NCI-H446 treated with DMSO at 0.1 percent for 48 hours (cell line): ENCODE results near the gene KCP.

Experiments used
- DNase-seq: peaks from one replicate; lab custom pipeline; 2025; lab: John Stamatoyannopoulos, UW

KCP gene

DNA sequence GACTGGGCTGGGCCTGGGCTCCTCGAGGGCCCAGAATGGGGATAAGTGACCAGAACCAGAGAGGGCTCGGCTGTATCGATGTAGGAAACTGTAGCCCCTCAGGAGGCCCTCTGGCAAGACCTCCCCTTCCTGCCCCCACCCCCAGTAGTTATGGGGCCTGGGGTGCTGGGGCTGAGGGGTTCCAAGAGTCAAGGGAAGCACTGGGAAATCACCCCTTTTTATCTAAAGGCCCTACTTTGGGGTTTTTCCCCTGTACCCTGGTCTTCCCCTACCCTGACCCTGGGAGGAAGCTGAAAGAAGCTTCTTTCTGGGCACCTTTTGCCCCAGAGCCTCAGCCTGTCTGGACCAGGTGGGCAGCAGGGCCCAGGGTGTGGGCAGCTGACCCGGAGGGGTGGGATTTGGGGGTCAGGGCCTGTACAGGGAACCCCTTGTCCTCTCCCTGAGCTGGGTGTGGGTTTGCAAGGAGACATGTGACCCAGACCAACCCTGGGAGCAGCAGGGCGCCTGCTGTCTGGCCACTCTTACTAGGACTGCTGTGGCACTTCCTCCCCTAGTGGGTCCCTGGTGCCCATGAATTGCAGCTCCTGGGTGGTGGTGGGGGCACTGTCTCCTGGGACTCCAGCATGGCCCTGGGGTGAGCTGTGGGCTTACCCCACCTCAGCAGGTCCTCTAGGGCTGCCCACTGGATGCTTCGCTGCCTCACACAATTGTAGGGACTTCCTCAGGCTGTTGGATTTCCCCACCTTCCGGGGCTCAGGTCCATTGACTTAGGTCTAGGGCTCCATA lies 28.8 kb upstream of the KCP start:
- no peak for DNase-seq

DNA sequence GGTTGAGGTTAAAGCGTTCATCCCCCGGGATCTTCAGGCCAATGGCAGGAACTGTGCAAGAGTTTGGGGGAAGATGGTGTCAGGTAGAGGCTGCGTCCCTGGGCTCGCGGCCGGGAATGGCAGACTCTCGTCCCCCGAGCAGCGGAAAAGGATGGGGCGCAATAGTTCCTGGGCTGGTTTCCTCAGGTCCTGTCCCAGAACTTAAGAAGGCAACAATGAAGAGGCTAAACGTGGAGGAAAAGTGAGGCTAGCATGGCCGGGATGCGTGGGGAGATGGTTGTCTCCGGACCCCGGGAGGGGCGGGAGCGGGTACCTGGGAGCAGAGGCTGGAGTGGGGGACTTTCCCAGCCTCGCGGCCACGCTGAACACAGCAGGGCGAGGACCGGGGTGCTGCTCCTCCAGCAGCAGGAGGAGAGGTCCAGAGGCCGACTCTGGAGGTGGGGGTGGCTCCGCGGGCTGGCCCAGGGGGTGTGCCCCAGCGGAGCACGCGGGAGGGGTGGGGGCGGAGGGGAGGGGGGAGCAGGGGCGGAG lies 28.1 kb upstream of the KCP start:
- DNase-seq: no peak

DNA sequence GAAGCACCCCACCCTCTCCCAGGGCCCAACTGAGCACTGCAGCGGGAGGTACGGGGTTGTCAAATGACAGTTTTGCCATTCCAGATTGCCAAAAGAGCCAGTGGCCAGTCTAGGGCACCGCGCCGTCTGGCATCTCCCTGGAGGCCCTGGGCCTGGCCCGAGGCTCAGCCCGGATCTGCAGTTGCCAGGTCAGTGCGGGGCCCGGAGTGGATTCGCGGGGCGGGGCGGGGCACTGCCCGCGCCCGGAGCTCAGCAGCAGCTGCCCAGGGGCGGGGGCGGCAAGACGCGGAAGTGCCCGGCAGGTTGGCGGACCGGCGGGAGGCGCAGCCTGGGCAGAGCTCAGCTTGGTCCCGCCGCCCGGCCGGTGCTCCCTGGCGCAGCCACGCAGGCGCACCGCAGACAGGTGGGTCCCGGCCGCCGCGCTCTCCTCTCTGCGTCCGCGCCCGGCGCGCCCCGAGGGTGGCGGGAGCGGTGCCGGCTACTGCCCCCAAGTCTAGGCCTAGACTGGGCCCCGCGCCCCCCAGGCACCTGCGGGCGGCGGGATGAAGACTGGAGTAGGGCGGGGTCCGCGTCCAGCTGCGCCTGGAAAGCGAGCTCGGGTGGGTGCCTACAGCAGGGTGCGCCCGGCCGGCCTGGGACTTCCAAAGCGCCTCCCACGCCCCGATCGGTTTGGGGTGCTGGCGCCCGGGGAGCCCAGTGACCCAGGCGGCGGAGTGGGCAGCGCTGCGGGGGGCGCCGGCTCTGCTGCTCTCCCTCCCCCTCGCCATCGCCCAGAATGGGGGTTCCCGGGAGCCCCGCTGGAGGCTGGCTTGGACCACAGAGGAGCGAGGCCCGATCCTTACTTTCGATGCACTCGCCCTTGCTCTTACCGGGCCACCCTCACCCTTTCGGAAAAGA lies 27.4 kb upstream of the KCP start, which contains the start of gene IRF5:
IRF5 (plus strand) TSS at position 281 of the 897 bp plus-strand sequence. CDS start 4,155 bp downstream, outside the sequence.
- DNase-seq: no peak

DNA sequence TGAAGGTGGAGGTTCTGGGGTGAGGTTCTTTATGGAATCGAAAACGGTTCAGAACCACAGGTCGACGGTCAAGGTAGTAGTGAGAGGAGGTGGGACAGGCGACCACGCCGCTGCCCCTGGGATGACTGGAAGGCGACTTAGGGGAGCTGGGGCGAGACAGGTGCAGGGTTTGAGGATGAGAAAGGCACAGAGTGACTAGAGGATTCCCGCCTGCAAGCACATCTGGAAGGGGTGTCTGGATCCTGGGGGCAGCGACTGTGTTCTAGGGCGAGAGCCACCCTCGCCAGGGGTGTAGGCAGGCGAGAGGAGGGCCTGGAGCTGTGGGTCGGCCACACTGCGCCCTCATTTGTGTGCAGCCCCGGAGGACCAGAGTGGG lies 26.8 kb upstream of the KCP start:
- DNase-seq: no peak

DNA sequence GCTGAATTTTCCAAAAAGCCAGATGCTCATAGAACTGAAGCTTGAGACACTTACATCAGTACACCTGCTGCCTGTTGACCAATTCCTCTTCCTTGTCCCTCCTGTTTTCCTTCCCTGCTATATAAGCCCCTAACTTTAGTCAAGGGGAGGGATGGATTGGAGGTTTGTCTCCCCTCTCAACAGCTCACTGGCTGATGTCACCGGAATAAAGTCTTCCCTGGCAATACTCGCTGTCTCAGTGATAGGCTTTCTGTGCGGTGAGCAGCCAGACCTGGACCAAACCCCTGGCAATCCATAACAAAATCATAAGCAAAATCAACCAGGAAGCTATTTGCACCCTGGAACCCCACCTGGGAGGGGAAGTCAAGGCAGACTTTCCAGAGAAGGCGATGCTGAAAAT lies 26.3 kb upstream of the KCP start:
- DNase-seq: no peak

DNA sequence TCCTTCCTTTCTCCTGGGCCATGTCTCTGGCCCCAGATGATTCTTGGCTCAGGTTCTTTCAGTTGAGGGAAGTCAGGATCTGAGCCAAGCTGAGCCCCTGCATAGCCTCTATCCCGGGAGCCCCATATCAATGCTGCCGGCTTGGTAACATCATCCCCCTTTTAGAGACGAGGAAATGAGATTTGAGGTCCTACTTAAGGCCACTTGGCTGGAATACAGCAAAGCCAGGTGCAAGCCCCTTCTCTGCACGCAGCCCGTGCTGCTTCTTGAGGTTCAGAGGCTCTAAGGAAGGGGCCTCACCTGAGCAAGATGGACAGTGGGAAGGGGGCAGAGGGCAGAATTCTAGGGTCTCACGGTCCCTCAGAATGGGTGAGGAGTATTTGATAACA lies 24.8 kb upstream of the KCP start:
- DNase-seq: no peak

DNA sequence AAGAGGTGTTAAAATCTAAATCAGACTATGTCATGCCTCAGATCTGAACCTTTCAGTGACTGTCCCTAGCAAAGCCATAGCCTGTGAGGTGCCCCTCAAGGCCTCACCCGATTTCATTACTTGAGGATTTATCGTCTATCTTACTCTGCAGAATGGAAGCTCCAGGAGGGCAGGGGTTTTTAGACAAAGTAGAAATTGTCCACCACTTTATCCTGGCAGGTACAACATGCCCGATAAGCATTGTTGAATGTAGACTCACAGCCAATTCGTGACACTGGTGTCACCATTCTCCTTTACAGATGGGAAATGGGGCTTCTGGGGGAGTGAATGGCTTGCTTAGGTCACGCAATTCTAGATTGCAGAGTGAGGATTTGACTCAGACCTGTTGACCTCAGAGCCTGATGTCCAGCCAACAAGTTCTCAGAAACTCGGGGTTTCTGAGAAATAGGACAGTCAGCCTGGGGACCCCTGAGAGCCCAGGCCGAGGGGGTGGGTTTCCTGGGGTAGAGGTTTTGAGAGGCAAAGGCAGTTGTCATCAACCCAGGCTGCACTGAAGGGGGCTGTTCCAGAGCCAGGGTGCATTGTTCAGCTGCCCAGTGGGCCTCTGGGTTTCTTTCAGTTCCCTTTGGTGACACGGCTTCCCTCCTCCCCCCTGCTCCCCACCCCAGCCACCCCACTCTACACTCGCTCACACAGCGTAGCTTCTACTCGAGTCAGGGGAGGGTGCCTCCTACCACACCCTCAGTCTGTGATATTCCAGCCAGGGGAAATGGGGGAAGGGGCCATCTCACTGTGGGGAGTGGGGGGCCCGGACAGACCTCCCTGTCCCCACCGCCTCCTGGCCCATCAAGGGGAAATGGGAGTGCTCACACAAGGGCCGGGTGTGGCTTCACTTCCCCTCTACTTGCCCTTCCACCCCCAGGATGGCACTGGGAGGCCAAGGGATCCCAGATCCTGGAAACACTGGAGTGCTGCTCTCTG lies 24.1 kb upstream of the KCP start:
- DNase-seq: no peak

DNA sequence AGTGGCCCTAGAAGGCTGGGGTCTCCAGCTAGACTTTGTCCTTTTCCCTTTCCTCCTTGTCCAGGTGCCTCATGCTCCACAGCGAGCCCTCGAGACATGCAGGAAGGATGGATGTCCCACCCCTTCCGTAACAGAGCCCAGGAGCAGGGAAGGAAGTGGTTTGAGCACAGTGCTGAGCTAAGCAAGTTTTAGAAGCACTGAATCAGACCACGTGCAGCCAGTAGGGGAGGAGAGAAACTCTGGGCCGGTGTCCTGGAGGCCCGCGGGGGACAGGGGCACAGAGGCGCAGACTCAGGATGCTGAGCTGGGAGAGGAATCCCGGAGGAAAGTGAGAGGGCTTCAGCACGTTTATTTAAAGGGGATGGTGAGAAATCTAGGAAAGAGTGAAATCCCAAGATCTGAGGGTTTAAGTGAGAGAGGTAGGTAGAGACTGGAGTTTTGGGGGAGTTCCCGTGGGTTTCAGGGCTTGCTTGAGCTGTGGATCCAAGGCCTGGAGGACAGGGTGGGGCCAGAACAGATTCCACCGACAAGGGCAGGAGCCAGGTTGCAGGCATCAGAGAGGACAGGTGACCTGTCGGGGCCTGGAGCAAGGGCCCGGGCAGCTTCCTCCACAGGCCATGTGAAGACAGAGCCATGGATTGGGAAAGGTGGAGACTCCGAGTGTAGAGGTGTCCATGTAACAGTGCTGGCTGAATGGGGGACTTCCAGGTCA lies 22.8 kb upstream of the KCP start:
- DNase-seq: no peak

DNA sequence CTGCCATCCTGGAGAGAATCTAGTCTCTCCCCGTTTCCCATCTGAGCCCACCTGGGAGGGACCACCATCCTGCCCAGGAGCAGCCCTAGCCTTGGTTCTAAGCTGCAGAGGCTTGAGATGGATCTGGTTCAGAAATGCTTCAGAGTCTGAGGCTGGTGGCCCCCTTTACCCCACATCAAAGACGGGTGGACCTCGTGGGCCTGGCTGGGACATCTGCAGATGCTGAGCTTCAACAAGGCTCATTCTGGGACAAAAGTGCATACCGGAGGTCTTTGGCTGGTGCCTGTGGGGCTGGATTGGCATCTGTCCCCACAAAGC lies 22.3 kb upstream of the KCP start:
- DNase-seq: no peak

DNA sequence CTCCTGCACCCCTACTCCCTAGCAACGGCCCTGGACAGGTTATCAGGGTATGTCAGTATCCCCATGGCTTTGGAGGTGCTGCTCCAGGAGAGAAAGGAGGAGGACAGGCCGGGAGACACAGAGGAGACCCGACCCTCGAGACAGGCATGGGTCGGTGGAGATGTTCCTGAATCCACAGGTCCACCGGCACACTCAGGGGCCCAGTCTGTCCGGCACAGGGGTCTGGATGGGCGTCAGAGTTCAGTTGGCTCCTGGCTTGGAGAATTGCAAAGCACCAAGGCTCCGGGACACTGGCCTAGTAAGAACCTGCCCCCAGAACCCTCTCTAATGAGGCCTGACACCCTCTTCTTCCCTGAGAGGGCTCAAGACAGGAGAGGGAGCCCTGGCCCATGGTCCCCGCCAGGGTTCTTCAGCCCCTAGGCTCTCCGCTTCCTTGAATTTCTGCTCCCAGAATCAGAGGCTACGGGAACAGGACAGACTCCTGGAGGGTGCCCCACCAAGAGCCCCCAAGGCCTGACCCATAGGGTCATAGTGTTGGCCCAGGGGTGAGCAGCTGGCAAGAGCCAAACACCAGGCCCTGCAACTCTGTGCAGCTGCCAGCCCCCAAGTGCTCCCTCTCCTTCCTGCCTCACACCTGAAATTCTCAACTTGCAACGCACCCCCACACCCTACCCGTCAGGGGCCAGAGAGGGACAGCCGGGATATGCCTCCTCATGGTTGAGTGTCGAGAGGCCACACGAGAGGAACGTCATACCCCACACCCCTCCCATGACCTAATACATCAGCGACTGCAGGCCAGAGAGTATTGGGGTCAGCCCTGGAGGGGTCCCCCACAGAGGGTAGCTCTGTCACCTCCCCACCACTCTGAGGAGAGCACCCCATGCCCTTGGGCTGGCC lies 21.7 kb upstream of the KCP start:
- DNase-seq: no peak

DNA sequence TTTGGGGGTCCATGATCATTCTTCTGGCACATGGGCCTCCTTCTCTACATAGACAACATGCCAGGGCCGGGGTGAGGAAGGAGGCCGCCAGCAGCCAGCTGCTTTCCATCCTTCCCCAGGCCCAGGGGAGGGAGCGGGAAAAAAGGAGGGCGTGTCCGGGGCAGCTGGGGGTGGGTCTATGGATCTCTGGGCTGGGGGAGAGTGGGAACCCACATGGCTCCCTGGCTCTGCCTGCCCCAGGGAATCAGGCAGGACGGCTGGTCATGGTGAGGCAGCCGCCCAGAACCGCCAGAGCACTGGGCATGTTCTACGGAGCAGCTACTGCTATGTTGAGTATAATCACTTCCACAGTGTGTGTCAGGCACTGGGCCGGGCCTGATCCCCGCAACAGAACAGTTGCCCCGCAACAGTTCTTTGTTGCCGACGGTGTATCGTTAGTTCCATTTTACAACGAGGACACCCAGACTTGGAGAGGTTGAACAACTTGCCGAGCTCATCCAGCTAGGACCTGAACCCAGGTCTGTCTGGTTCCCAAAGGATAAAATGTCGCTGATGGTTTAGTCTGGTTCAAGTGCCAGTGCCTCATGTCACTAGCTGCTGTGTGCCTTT lies 20.8 kb upstream of the KCP start:
- DNase-seq: no peak

DNA sequence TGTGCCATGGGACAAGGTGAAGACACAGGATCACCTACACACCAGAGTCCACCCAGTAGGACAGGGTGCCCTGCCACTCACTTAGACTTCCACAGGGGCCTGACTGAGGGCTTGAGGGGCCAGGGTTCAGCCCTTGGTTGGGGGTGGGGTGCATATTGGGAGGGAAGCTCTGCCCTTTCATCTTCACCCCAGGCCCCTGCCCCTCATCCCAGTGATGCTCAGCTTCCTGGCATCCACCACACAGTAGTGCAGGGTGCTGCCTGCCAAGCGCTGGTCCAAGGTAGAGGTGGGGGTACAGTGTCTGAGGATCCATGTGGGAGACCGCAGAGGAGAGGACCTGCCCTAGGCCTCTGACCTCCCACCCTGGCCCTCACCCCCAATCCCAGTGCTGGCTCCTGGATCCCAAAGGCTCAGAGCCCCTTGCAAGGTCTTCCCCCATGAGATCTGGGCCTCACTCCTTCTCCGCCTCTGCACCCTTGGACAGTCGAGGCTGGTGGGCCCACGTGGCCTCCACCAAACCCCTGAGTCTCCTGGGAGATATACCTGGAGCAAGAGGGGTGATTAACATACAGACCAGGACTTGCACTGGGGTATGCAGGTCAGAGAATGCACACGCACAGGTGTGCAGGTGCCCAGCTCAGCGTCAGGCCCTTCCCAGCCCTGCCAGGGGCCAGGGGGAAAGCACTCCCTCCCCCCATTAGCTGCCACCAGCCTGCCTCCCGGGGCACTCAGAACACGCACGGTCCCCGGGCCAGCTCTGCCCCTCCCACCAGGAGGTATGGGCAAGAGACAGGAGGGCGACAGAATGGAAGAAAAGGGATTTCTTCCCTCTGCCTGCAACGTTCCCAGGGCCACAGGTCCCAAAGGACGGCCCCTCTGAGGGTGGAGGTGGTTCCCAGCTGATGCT lies 18.6 kb upstream of the KCP start:
- DNase-seq: no peak

DNA sequence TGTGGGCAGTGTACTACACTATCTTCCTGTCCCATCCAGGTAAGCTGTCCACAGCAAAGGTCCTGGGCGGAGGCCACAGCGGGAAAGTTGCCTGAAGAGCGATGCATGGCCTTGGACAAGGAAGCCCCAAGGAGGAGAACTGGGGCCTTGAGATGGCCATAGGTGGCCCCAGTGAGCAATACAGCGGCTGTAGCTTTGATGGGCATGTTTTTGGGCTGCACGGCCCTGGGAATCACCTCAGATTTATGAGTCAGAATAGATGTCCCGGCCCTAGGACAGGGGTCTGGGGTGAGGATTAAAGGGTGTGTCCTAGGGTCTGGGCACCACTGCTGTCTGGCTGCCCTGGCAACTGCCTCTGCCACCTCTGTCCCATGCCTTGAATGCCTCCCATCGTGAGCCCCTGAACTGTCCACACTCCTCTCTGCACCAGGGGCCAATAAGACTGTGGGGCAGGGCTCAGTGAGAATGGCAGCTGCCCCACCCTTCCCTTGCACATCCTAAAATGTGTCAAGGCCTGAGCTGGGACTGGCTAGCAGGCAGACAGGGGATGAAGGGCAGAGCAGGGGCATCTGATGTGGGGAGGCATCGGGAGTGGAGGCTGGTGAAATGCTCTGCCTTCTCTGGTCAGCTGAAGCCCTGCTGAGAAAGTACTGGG lies 17.8 kb upstream of the KCP start:
- DNase-seq: no peak

DNA sequence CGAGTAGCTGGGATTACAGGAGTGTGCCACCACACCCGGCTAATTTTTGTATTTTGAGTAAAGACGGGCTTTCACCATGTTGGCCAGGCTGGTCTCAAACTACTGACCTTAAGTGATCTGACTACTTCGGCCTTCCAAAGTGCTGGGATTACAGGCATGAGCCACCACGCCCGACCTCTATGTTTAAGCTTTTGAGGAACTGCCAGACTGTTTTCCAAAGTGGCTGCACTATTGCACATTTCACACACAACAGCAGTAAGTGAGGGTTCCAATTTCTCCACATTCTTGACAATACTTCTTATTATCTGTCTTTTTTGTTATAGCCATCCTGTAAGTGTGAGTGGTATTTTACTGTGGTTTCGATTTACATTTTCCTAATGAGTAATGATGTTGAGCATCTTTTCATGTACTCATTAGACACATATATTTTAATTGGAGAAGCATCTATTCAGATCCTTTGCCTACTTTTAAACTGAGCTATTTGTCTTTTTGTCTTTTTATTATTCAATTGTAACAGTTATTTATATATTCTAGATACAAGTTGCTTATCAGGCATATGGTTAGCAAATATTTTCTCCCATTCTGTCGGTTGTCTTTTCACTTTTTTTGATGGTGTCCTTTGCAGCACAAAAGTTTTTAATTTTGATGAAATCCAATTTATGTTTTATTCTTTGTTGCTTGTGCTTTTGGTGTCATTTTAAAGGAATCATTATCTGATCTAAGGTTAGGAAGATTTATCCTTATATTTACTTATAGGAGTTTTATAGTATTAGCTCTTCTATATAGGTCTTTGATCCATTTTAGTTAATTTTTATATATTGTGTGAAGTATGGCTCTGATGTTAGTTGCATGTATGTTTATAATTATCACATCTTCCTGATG lies 14.4 kb upstream of the KCP start:
- DNase-seq: no peak

DNA sequence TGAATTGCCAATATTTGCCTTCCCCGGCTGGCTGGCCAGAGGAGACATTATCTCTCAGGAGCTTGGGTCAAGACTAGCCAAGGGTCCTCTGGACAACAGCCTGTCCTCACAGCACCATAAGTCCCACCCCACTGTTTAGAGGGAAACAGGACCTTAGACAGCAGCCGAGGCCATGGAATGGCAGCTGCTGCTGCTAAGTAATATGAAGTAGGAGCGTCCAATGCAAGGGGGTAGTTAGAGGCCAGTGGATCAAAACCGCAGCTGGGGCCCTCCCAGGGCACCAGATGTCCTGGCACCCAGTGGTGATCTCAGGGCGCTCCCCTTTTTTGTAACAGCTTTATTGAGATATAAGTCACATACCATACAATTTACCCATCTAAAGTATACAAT lies 12.9 kb upstream of the KCP start:
- no peak for DNase-seq

DNA sequence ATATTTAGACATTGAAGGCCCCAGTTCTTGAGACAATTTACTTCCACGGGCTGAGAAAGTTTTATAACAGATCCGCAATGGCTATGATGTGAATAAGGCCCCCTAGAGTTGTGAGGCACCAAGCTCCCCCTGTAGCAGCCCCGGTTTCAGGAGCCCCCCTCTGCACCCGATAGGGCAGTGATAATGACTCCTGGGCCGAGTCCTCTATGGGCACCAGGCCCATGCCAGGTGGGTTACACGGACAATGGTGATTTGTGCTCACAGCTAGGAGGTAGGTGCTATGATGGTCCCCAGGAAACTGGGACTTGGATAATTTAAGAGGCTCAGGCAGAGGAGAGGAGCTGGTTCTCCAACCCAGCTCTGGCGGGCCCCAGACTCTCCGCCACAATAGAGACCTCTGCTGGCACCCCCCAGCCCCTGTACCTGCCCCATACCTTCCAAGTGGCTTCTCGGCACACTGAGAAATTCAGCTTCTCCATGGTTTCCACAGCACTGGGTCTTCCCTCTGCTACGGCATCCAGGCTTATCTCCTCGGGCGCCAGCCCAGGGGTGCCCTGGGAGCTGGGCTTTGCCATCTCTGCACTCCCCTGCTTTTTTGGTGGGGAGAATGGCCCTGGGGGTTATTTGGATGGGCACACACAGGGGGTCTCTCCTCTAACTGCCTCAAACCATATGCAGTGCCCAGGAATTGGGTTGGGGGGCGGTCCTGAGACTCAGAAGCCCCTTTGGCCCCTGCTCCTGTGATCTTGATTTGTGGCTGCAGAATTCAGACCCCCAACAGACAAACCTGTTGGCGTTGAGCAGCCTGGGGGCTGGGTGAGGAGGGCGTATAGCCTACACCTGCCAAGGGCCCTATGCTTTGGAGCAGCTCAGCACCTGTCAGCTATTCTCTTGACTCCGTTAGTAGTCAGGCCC lies 12.2 kb upstream of the KCP start:
- DNase-seq: no peak
